ENCODE results near the gene ZNF543. TPM values are rescaled to one million over a fixed set of nuclear protein-coding genes. Genes with fewer than 3 reads are reported as not detected.

The ZNF543 gene
- total RNA-seq, 1 donor from 2014 or later: 9.5 TPM

GRCh38 chr19:57292547-57292946 is 27.7 kb upstream of the ZNF543 start:
- Histone ChIP-seq H3K27me3 (no peaks in the 10 kb centered on the region), H3K4me1 (no peaks in the 10 kb centered on the region), H3F3A (ENCODE audit: low read depth) (no peaks in the 10 kb centered on the region), H3K36me3 (peaks cover 24% of the 10 kb centered on the region), H3K9me3 (ENCODE audit: low read depth) (no peaks in the 10 kb centered on the region), H3K79me2 (ENCODE audit: low read depth) (peaks cover 79% of the 10 kb centered on the region), H3K9ac (no peak overlapping the region), H3K4me2 (no peak overlapping the region), H3K4me3 (no peak overlapping the region), H3K27ac (no peak overlapping the region), H4K20me1 (ENCODE audit: low read depth) (no peaks in the 10 kb centered on the region), H2AFZ (replicated peaks) (no peak overlapping the region)
- Mint-ChIP-seq H3K27me3 (ENCODE audit: insufficient read depth, low read depth) (peaks cover 2% of the 10 kb centered on the region), H3K9me3 (peaks cover 57% of the 10 kb centered on the region), H3K4me3 (no peak overlapping the region), H3K27ac (no peak overlapping the region), H3K36me3 (peaks cover 82% of the 10 kb centered on the region), H3K4me1 (no peaks in the 10 kb centered on the region)
- TF ChIP-seq CTCF (IDR thresholded peaks at IDR 0.05) (no peak), EZH2 (IDR thresholded peaks at IDR 0.05) (no peak), EZH2phosphoT487 (IDR thresholded peaks at IDR 0.05) (no peak)
- no peak for DNase-seq (ENCODE audit: low spot score)

GRCh38 chr19:57293719-57294118 is 26.6 kb upstream of the ZNF543 start:
- Histone ChIP-seq H4K20me1 (ENCODE audit: low read depth) (no peaks in the 10 kb centered on the region), H3K9ac (no peak overlapping the region), H3K4me3 (no peak overlapping the region), H3K9me3 (ENCODE audit: low read depth) (no peaks in the 10 kb centered on the region), H2AFZ (replicated peaks) (no peak overlapping the region), H3K27ac (no peak overlapping the region), H3K79me2 (ENCODE audit: low read depth) (peaks cover 79% of the 10 kb centered on the region), H3K27me3 (no peaks in the 10 kb centered on the region), H3K4me1 (no peaks in the 10 kb centered on the region), H3F3A (ENCODE audit: low read depth) (no peaks in the 10 kb centered on the region), H3K36me3 (peaks cover 28% of the 10 kb centered on the region), H3K4me2 (no peak overlapping the region)
- Mint-ChIP-seq H3K4me1 (no peaks in the 10 kb centered on the region), H3K9me3 (peaks cover 57% of the 10 kb centered on the region), H3K27me3 (ENCODE audit: insufficient read depth, low read depth) (peaks cover 2% of the 10 kb centered on the region), H3K36me3 (peaks cover 79% of the 10 kb centered on the region), H3K27ac (no peak overlapping the region), H3K4me3 (no peak overlapping the region)
- no peak for TF ChIP-seq EZH2phosphoT487 (IDR thresholded peaks at IDR 0.05)
- no peak for TF ChIP-seq CTCF (IDR thresholded peaks at IDR 0.05)
- TF ChIP-seq EZH2 (IDR thresholded peaks at IDR 0.05): no peak
- DNase-seq (ENCODE audit: low spot score): no peak

GRCh38 chr19:57302020-57302465 is 18.2 kb upstream of the ZNF543 start:
- H3K4me1 Mint-ChIP-seq: no peaks in the 10 kb centered on the region
- H3K79me2 ChIP-seq (ENCODE audit: low read depth): peaks cover 38% of the 10 kb centered on the region
- no peak for DNase-seq (ENCODE audit: low spot score)
- H3K27me3 Mint-ChIP-seq (ENCODE audit: insufficient read depth, low read depth): no peaks in the 10 kb centered on the region
- H3K4me3 Mint-ChIP-seq: no peak overlapping the region
- no peak overlapping the region for H3K4me2 ChIP-seq
- no peaks in the 10 kb centered on the region for H3K4me1 ChIP-seq
- no peak overlapping the region for H3K4me3 ChIP-seq
- peaks cover 38% of the 10 kb centered on the region for H3K36me3 Mint-ChIP-seq
- TF ChIP-seq EZH2 (IDR thresholded peaks at IDR 0.05) (no peak), CTCF (IDR thresholded peaks at IDR 0.05) (no peak), EZH2phosphoT487 (IDR thresholded peaks at IDR 0.05) (no peak)
- H3K27me3 ChIP-seq: no peaks in the 10 kb centered on the region
- H3K36me3 ChIP-seq: peaks cover 5% of the 10 kb centered on the region
- peaks cover 9% of the 10 kb centered on the region for H3F3A ChIP-seq (ENCODE audit: low read depth)
- no peaks in the 10 kb centered on the region for H3K9me3 ChIP-seq (ENCODE audit: low read depth)
- no peak overlapping the region for H3K27ac Mint-ChIP-seq
- no peak overlapping the region for H2AFZ ChIP-seq (replicated peaks)
- H3K9me3 Mint-ChIP-seq: peaks cover 5% of the 10 kb centered on the region
- H3K27ac ChIP-seq: no peak overlapping the region
- no peak overlapping the region for H3K9ac ChIP-seq
- no peaks in the 10 kb centered on the region for H4K20me1 ChIP-seq (ENCODE audit: low read depth)

Measured in neural progenitor cell (in vitro differentiated cells).